GM19328 (cell line): ENCODE data around the gene ANKZF1.
"Not testable (repeated sequence)": the region's sequence is repeated elsewhere in the genome, so short reads cannot be mapped to it uniquely, and the experiment has no call there.

Source experiments
- ATAC-seq: cut with Tn5 transposase; IDR thresholded peaks from one replicate; pipeline ENCODE4 v1.9.1; 2021; ENCODE audit warnings: mild to moderate bottlenecking, moderate library complexity; ENCODE audit not compliant: unreplicated experiment

Gene ANKZF1

GRCh38 chr2:219253753-219254589 lies 24.4 kb downstream of the ANKZF1 start, which contains the start of gene TUBA4A:
Gene TUBA4A, minus strand, starts transcription at chr2:219253918. Its CDS starts 60 bp downstream, at chr2:219253858.
- ATAC-seq, result peak; percentile 60

DNA sequence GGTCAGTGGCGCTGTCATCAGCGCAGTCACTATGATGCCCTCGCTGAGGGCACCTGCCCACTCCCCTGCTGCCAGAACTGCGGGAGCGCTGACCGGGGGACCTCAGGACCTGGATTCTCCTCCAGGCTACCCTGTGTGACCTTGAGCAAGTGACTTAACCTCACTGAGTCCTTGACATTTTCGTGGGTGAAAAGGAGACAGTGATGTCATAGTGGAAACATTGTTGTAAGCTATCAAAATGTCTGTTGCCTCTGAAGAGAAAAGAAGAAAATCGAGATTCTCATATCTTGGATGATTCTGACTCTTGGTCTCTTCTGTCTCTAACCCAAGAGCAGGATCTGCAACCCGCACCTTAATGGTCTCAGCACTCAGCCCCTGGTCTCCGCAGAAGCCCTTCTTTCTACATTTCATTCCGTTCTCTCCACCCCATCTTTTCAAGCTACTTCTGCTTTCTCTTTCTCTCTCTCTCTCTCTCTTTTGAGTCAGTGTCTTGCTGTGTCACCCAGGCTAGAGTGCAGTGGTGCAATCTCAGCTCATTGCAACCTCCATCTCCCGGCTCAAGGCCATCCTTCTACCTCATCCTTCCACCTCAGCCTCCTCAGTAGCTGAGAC lies 25.1 kb downstream of the ANKZF1 start:
- ATAC-seq, result peak; percentile 22

DNA sequence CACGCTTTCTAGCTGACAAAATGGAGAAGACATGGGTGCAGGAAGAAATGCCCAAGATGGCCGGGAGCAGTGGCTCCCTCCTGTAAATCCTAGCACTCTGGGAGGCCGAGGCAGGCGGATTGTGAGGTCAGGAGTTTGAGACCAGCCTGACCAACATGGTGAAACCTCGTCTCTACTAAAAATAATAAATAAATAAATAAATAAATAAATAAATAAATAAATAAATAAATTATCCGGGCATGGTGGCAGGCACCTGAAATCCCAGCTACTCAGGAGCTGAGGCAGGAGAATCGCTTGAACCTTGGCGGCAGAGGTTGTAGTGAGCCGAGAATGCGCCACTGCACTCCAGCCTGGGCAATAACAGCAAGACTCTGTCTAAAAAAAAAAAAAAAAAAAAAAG lies 29.3 kb downstream of the ANKZF1 start:
- ATAC-seq, result not testable (repeated sequence)

DNA sequence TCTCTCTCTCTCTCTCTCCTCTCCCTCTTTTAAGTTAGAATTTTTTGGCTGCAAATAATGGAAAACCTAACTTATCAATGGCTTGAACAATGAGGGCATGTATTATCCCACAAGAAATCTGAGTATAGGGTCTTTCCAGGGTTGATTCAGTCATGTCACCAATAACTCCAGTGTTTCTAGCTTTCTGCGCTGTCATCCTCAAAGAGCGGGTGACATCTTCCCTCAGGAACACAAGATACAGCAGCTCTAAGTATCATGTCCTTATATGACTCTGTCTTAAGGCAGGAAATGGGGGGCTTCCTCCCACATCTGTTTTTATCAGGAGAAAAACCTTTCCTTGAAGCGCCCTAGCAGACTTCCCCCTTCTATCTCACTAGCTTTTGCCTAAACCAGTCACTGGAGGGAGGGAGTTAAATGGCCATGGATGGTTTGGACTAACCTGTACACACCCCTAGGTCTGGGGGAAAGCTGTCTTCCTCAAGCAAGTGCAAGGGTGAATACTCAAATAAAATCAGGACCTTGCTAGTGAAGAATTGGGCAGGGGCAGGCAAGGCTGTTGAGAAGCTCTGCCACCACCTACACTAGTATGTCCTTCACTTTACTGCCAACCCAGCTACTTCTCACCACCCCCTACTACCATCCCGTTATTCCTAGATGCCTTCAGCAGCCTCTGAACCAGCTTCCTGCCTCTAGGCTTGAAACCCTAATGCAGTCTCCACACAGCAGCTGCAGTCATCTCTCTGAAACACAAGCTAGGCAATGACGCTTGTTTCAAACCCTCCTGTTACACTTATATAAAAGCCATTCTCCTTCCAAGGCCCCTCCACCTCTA lies 31.6 kb downstream of the ANKZF1 start:
- no peak for ATAC-seq

- no peak for ATAC-seq
These were observed 36.6 kb downstream of the ANKZF1 start for GRCh38 chr2:219266232-219266631.

- no peak for ATAC-seq
These were observed 37.3 kb downstream of the ANKZF1 start for GRCh38 chr2:219266886-219267285.

- no peak for ATAC-seq
These were observed 38.7 kb downstream of the ANKZF1 start for GRCh38 chr2:219268294-219268693.

DNA sequence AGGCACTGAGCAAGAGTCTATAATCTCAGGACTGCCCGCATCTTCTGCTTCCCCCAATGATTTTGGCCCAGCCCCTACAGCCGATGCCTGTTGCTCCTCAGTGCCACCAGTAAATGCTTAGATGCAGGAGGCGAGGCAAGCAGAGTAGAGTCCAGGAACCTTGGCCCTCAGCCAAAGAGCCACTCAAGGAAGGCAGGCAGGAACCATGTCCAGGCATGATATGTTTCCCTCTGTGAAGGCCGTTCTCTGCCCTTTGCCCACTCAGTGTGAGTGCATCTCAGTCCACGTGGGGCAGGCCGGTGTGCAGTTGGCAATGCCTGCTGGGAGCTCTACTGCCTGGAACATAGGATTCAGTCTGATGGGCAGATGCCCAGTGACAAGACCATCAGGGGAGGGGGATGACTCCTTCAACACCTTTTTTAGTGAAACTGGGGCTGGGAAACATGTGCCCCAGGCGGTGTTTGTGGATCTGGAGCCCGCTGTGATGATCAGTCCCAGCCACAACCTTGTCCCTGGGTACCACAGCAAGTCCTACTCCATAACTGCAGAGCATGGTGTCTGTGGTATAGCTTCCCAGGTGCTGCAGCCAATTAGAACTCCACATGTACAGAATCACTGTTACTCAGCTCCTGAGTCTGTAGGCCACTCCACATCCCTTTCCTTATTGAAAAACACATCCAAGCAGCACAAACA lies 39.9 kb downstream of the ANKZF1 start:
- ATAC-seq, result no peak

GRCh38 chr2:219270055-219270372 lies 40.4 kb downstream of the ANKZF1 start:
- no peak for ATAC-seq

DNA sequence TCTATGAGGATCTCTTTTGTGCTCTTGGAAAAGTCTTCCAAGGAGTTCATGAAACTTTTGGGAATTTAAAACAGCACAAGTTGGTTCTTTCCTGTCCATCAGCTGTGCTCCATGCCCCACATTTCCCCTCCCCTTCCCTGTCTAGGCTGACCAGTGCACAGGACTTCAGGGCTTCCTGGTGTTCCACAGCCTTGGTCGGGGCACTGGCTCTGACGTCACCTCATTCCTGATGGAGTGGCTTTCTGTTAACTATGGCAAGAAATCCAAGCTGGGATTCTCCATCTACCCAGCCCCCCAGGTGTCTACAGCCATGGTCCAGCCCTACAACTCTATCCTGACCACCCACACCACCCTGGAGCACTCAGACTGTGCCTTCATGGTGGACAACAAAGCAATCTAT lies 41.4 kb downstream of the ANKZF1 start:
- ATAC-seq, result no peak

GRCh38 chr2:219272356-219272755 lies 42.8 kb downstream of the ANKZF1 start:
- no peak for ATAC-seq

- no peak for ATAC-seq
These were observed 43.4 kb downstream of the ANKZF1 start for GRCh38 chr2:219272995-219273394.

DNA sequence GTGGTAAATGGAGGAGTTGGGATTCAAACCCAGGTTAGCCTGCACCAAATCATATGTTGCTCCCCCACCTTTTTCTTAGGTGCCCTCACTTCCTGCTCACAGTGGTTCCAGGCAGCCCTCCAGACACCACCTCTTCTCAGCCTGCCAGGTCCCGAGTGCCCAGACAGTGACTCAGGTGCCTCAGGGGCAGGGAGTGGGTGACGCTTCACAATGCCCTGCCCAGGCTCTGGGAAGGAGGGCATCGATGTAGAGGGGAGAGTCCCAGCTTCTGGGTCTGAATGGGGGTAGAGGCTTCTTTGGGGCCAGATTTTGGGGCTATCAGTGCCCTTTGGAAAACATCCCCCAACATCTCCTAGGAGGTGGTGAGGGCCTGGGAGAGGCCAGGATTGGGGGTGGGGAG lies 44.3 kb downstream of the ANKZF1 start:
- no peak for ATAC-seq

DNA sequence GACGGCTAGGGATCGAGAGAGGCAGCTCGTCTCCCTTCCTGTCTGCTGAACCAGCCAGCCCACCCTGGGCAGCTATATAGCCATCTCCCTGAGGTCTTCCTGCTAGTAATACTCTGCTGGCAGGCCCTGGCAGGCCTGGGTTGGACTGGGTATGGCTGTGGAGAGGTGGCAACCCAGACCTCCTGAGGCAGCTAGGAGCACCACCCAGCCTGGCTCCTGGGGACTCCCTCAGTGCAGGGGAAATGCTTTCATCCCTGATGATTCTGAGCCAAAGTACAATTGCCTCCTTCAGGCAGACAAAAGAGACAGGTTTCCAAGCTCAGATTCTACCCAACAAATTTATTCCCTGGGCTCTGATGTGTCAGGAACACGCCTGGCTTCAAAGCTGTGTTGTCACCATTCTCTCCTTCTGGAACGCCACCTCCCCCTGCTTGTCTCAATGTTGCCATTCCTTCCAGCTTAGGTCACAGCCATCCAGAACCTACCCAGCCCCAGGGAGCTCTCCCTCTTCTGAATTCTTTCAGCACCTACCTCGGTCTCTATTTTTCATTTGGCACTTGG lies 44.8 kb downstream of the ANKZF1 start:
- ATAC-seq, result no peak

GRCh38 chr2:219277703-219278654 lies 48.4 kb downstream of the ANKZF1 start:
- ATAC-seq, result no peak

- no peak for ATAC-seq
These were observed 49.1 kb downstream of the ANKZF1 start for GRCh38 chr2:219278655-219279150.

GRCh38 chr2:219279151-219279915 lies 49.7 kb downstream of the ANKZF1 start, which contains the start of gene DNAJB2:
Gene DNAJB2, plus strand, starts transcription at chr2:219279366. Its CDS starts 468 bp downstream, at chr2:219279834.
- ATAC-seq, result peak; percentile 87

DNA sequence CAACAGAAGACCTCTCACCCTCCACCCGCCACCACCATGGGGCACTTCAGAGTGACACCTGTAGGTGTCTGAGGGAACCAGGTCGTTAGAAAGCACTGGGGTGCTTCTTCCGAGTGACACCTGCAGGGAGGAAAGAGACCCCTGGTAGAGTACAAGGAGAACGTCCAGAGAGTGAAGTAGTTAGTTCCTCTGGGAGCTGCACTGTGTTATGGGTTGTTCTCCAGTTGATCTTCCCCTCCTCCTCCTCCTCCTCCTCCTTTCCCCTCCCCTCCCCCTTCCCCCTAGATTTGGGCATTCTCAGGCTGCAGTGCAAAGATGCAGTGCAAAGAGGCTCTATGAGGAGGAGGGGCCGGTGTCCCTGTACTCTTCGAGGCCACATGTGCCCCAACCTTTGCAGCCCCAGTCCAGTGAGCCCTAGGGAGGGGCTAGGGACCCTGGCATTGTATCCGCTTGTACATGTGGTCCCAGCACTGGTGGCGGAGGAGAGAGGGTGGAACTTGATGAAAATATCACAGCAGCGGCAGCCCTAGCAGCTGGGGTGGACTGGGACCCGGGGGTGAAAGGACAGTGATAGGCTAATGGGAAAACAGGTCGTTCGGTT lies 50.4 kb downstream of the ANKZF1 start:
- no peak for ATAC-seq
